Hypothalamus (tissue), 51 donors: Measurements from ENCODE around the gene PDLIM1.

Experiments
- DNase-seq, 51 donors: peaks; one replicate each; lab custom pipeline; 2025; lab: John Stamatoyannopoulos, UW

PDLIM1 gene

DNA sequence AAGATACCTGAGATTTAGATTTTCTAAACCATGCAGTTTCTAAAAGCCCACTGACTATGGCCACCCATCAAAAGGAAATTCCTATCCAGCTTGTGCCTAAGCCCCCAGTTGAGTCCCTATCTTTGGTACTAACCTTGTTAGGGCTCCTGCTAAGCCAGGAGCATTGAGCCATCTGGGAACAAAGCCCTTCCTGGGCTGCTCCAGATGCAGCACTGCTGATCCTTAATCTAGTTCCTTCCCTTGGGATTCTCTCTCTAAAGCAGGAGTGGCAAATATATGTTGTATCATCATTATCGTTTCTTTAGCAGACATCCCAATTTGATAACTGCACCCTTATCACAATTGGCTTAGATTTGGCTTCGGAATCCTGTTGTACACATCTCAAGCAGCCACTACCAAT is 24.7 kb upstream of the PDLIM1 start:
- no peak for DNase-seq

DNA sequence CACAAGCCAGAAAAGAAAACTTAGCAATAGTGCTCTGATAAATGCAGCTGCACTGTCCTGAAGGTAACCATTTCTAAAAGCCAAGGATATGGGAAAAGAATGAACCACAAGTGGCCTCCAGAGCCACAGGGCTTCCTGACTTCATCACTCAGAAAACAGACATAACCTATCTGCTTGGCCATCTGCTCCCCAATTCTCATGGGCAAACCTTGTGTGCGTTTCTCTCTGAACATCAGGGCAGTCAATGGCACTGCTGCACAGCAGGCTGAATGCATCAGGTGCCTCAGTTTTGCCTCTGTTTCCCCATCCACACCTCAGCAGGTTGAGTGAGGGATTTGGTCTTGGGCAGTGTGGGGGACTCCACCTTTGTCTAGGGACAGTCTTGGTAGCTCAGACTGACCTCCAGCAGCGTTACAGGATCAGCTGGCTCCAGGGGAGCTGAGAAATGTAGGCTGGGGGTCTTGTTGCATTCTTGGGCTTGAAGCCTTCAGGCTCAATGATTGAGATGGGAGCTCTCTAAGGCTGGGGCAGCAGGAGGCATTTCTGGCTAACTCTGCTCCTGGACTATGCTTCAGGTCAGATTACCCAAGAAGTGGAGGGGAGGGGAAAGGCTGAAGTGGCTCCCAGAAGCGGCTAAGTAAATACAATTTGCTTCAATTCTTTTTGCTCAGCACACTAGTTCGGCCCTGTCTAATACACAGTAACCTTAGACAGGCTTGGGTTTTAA is 23.6 kb upstream of the PDLIM1 start:
- no peak for DNase-seq

GRCh38 chr10:95312986-95313495 is 22.2 kb upstream of the PDLIM1 start:
- no peak for DNase-seq

DNA sequence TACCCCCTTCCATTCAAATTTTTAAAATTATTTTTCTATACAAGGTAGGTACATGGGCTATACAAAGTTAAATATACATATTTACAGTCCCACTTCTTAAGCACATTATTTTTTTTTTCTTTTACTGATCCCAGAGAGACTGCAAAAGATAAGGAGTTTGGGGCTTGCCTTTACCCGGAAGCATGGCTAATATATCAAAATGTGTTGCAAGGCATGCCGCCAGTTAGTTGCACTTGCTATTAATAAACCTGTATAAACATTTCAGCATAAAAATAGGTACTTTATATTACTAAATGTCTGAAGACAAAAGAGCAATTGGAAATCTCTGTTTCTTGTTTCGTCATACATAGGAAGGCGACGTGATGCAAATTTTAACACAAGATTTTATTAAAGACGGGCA is 21.5 kb upstream of the PDLIM1 start:
- DNase-seq: no peak

GRCh38 chr10:95309958-95310357 is 19.2 kb upstream of the PDLIM1 start:
- DNase-seq: no peak

GRCh38 chr10:95308389-95309302 is 17.8 kb upstream of the PDLIM1 start:
- peak in 6 of 51 donors; percentile 10 to 45 (median 23) for DNase-seq

DNA sequence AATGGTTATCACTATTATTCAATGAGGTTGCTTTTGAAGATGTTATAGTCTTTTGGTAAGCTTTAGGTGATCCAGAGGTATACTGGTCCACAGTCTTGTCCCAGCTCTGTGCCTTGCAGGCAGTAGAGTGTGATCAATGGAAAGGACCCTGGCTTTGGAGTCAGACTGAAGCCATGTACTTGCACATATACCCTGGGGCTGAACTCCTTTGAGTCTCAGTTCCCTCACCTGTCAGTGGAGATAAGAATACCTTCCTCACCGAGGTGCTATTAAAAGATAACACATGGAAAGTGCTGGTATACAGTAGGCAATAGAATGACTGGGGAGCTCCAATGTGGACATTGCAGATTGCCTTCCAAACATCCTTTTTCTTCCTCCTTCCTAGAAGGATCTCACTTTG is 16.0 kb upstream of the PDLIM1 start:
- no peak for DNase-seq

- DNase-seq: no peak
These were observed 15.5 kb upstream of the PDLIM1 start for GRCh38 chr10:95306318-95306650.

DNA sequence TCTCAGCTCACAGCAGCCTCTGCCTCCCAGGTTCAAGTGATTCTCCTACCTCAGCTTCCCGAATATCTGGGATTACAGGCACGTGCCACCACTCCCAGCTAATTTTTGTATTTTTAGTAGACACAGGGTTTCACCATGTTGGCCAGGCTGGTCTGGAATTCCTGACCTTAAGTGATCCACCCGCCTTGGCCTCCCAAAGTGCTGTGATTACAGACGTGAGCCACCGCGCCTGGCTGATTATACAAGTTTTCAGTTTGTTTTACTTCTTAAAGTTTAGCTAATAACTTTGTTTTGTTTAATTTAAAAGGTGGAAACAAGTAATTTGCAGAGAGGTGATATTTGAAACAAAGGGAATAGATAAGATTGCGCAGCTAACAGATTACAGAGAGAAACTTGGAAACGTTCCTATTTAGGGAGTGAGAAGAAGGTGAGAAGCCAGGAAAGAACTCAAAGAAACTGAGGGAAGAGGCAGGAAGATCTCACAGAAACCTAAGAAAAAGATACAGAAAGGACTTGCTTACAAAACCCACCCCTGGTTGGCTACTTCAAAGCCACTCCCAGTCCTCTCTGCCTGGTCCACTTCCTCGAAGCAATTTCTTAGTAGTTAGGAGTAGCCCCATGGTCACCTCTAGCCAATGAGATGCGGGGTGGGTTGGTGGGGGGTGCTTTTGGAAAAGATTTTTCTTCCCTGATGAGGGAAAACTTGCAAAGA is 15.0 kb upstream of the PDLIM1 start:
- DNase-seq: no peak

- no peak for DNase-seq
These were observed 14.2 kb upstream of the PDLIM1 start for GRCh38 chr10:95304976-95305375.

DNA sequence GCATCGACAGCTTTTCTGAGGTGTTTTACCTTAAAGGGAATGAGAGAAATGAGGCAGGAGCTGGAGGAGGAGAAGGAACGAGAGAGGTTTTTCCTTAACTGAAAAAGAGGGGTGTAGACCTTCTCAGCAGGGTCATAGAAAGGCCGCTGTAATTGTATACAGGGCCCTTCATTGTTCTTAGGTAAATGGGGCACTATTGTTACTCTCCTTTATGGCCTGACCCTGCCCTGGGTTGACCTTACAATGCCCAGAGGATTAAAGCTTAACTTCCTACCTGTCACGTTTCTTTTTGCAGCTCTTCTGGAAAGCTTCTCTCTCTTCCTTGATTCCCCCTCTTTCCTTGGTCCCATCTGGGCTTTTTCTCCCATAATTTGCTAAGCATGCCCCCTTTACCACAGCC is 13.7 kb upstream of the PDLIM1 start:
- no peak for DNase-seq

GRCh38 chr10:95303950-95304349 is 13.1 kb upstream of the PDLIM1 start:
- DNase-seq: no peak

DNA sequence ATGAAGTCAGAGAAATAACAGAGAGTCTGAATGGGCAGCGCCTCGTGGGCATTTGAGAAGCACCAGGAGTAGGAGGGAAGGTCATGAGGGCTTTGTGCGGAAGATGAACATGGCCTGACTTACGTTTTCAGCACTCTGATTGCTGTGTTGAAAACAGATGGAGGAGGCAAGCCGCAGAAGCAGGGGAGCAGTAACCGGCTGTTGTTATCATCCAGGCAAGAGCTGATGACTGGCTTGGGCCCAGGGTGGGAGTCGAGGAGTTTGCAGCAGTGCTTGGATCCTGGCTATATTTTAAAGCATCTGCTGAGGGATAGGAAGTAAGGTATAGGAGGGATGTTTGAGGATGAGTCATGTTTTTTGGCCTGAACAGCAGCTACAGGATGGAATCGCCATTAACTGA is 12.7 kb upstream of the PDLIM1 start:
- DNase-seq: peak in 1 of 51 donors; percentile 40

GRCh38 chr10:95300022-95300539 is 9.3 kb upstream of the PDLIM1 start:
- no peak for DNase-seq

DNA sequence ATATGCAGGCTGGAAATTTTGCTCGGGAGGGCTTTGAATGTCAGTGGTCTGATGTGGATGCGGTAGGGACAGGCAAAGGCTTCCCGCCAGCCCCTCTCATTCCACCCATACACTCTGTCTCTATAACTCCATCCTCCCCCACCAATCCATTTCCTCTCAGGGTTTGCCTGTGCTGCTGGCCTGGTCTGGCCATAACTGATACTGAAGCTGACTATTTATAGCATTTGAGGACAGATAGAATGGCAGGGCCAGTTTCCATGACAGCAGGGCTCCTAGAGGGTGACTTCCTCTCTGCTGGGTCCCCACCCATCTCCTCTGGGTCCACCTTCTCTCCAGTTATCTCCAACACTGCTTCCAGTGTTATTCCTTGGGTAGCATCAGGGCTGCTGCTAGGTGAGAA is 6.6 kb upstream of the PDLIM1 start:
- no peak for DNase-seq

- no peak for DNase-seq
These were observed 6.0 kb upstream of the PDLIM1 start for GRCh38 chr10:95296764-95297163.

DNA sequence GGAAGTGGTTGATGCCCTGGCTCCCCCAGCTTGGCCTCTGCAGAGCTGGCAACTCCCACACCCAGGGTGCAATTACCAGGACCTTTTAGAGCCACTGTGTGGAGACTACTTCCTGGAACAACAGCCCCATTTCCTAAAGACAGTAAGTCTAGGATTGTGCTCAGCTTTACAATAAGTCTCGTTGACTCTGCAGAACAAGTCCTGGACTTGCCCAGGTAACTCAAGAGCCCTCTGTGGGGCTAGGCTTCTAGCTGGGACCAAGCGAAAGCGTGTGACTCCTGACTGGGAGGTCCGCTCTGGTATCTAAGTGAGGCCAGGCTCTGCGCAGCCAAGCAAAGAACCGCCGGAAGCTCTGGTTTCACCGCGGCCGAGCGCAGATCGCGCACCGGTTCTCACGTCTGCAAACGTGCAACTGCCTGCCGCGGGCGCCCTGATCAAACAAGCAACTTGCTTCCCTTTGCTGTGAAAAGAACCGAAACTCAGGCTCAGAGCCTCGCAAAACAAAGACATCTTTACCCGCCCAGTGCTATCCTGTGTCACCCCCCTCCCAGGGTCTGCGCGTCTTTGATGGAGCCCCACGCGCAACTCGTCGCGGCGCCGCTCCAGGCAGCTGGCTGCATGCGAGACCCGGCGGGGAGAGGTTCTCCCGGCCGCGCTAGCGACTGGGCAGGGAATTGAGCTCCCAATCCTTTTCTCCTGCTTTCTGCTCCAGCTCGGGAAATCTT is 4.4 kb upstream of the PDLIM1 start:
- DNase-seq: no peak

- DNase-seq: no peak
These were observed 2.8 kb upstream of the PDLIM1 start for GRCh38 chr10:95293631-95294030.

GRCh38 chr10:95291365-95292039 is 699 bp upstream of the PDLIM1 start:
- no peak for DNase-seq

DNA sequence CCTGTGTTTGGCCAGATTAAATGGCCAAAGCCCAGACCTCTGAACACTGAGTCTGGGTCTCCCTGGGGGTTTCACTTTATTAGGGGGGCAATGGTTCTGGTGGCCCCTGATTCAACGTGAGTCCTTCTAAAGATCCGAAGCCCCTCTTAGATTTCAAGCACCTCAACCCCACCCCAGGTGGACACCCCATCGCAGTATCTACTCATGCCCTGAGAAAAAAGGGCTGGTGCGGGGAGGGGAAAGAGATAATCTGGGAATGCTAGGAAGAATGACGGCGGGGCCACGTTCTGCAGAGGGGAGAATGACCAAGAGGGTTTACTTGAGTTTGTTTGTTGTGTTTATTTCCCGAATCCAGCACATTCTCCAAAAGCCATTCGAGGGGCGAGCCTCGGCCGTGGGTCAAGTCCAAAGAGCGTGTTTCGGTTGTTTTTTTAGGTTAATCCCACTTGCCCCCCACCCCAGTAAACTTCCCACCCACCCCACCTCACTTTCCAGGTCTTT is 832 bp downstream of the PDLIM1 start:
- DNase-seq: no peak
